GM12878 (cell line): ENCODE data around the gene ADGRV1. TPM values are rescaled to one million over a fixed set of nuclear protein-coding genes. Genes with fewer than 3 reads are reported as not detected.

Experiments
- ATAC-seq: fragments of 200-7000 bp; cut with Tn5 transposase; 3 replicates; pipeline ENCODE4 v1.9.1; 2020; ENCODE audit warnings: mild to moderate bottlenecking, moderate library complexity
- BruUV-seq: library from RNA; stranded (reverse); fragments of 400-500 nt; replicated peaks from 2 replicates; lab custom pipeline; 2021; lab: Mats Ljungman, UMichigan
- CTCF ChIA-PET: fragments of 300-600 bp; sonication (Branson Sonifier 250); formaldehyde crosslinking; extraction: SDS; loops from one replicate; lab custom pipeline; 2021; ENCODE audit warnings: inconsistent platforms; lab: Yijun Ruan, JAX
- POLR2A ChIA-PET: fragments of 350-600 bp; formaldehyde crosslinking; extraction: SDS; loops from one replicate; lab custom pipeline; 2021; ENCODE audit warnings: inconsistent platforms; lab: Charles Lee
- RAD21 ChIA-PET: fragments of 300-600 bp; sonication (Branson Sonifier 250); formaldehyde crosslinking; loops from one replicate; lab custom pipeline; 2023; ENCODE audit warnings: antibody characterized with exemption; ENCODE audit not compliant: unreplicated experiment; lab: Charles Lee
- SMC1A ChIA-PET: fragments of 300-600 bp; sonication (Branson Sonifier 250); formaldehyde crosslinking; loops from one replicate; lab custom pipeline; 2023; ENCODE audit not compliant: unreplicated experiment, uncharacterized antibody; lab: Charles Lee
- DNase-seq: peaks from one replicate; pipeline ENCODE4 v3.0.0-alpha.2; 2011; ENCODE audit warnings: low read depth, low spot score
- FAIRE-seq: peaks from 3 replicates; lab custom pipeline; 2011; peaks lifted over from hg19 to GRCh38; lab: Jason Lieb, UNC
- H2AFZ ChIP-seq: 2 replicates; pipeline ENCODE4 v1.6.0; 2011; ENCODE audit warnings: low read depth, low read length, control low read depth; ENCODE audit not compliant: control insufficient read depth
- H3K27ac ChIP-seq: 2 replicates; pipeline ENCODE4 v1.5.1; 2011; ENCODE audit warnings: control low read depth; ENCODE audit not compliant: control insufficient read depth, insufficient read depth
- H3K27me3 ChIP-seq, 2 experiments: replicated peaks in 1 of 2; 2 replicates each; pipeline versions ENCODE4 v1.6.0 to v1.6.1; 2011; ENCODE audit warnings: low read length in 1 of 2; ENCODE audit not compliant: control insufficient read depth in 2 of 2, insufficient read depth in 2 of 2
- H3K36me3 ChIP-seq, 2 experiments: 2 replicates each; pipeline ENCODE4 v1.5.1; 2011; ENCODE audit warnings: low read length in 1 of 2; ENCODE audit not compliant: control insufficient read depth in 2 of 2, insufficient read depth in 2 of 2
- H3K4me1 ChIP-seq: 2 replicates; pipeline ENCODE4 v1.6.1; 2011; ENCODE audit warnings: mild to moderate bottlenecking, low read length, moderate library complexity, mixed read lengths; ENCODE audit not compliant: control insufficient read depth, insufficient read depth
- H3K4me2 ChIP-seq: 2 replicates; pipeline ENCODE4 v1.6.0; 2011; ENCODE audit warnings: control low read depth; ENCODE audit not compliant: control insufficient read depth, insufficient read depth
- H3K4me3 ChIP-seq: fragments of 200-600 bp; sonication (generic); 2 replicates; pipeline ENCODE4 v1.5.1; 2016
- H3K79me2 ChIP-seq: 2 replicates; pipeline ENCODE4 v1.6.0; 2011; ENCODE audit warnings: low read length; ENCODE audit not compliant: control insufficient read depth, insufficient read depth
- H3K9ac ChIP-seq: 2 replicates; pipeline ENCODE4 v1.8.0; 2011; ENCODE audit warnings: low read length, control low read depth, mixed read lengths; ENCODE audit not compliant: control insufficient read depth, insufficient read depth
- H3K9me3 ChIP-seq: replicated peaks from 3 replicates; pipeline ENCODE4 v1.5.1; 2011; ENCODE audit warnings: mild to moderate bottlenecking, low read length; ENCODE audit not compliant: control insufficient read depth, insufficient read depth
- H4K20me1 ChIP-seq: 2 replicates; pipeline ENCODE4 v1.6.0; 2011; ENCODE audit not compliant: control insufficient read depth, insufficient read depth
- CUX1 ChIP-seq: IDR thresholded peaks from 2 replicates; pipeline ENCODE4 v1.6.1; 2012; ENCODE audit warnings: improper control_type of control experiment, low read depth, low read length; ENCODE audit not compliant: insufficient replicate concordance
- EED ChIP-seq: sonication (generic); IDR thresholded peaks from 2 replicates; pipeline ENCODE4 v1.6.1; 2016; ENCODE audit warnings: antibody characterized with exemption, low read depth
- EGR1 ChIP-seq, 2 experiments: IDR thresholded peaks; 1 replicate in 1 of 2; 2 replicates in 1 of 2; pipeline ENCODE4 v1.6.1; 2011 to 2012; ENCODE audit warnings: low read depth in 2 of 2, low read length in 2 of 2, borderline replicate concordance in 1 of 2, mild to moderate bottlenecking in 1 of 2, moderate library complexity in 1 of 2
- FOS ChIP-seq: IDR thresholded peaks from 3 replicates; pipeline ENCODE4 v1.6.1; 2011; ENCODE audit warnings: borderline replicate concordance; ENCODE audit not compliant: insufficient read length; ENCODE audit errors: extremely low read depth
- MEF2B ChIP-seq: fragments of 450-650 bp; IDR thresholded peaks from 2 replicates; pipeline ENCODE4 v1.6.1; 2018; ENCODE audit warnings: mild to moderate bottlenecking, moderate library complexity; ENCODE audit not compliant: partially characterized antibody, poor library complexity, severe bottlenecking
- MLLT1 ChIP-seq: fragments of 450-650 bp; IDR thresholded peaks from 2 replicates; pipeline ENCODE4 v1.6.1; 2016; ENCODE audit warnings: mild to moderate bottlenecking
- PML ChIP-seq: IDR thresholded peaks from 2 replicates; pipeline ENCODE4 v1.6.1; 2012; ENCODE audit warnings: low read length, inconsistent platforms
- PRDM15 ChIP-seq: fragments of 450-650 bp; formaldehyde crosslinking; IDR thresholded peaks from 2 replicates; pipeline ENCODE4 v1.4.0; 2020; ENCODE audit warnings: mild to moderate bottlenecking, moderate library complexity
- SMAD5 ChIP-seq: IDR thresholded peaks from 2 replicates; pipeline ENCODE4 v1.6.1; 2016; ENCODE audit warnings: antibody characterized with exemption, low read depth
- SREBF1 ChIP-seq: IDR thresholded peaks from 2 replicates; pipeline ENCODE4 v1.6.1; 2012; ENCODE audit warnings: mild to moderate bottlenecking, low read length
- SUPT20H ChIP-seq: IDR thresholded peaks from 2 replicates; pipeline ENCODE4 v1.6.1; 2011; ENCODE audit warnings: low read depth, mild to moderate bottlenecking, low read length, moderate library complexity, borderline replicate concordance; ENCODE audit not compliant: control insufficient read depth
- SUZ12 ChIP-seq: fragments of 200-600 bp; sonication (generic); IDR thresholded peaks from one replicate; pipeline ENCODE4 v1.6.1; 2018; ENCODE audit warnings: antibody characterized with exemption, mild to moderate bottlenecking; ENCODE audit not compliant: unreplicated experiment
- ZBED1 ChIP-seq: IDR thresholded peaks from 2 replicates; pipeline ENCODE4 v1.6.1; 2016; ENCODE audit warnings: borderline replicate concordance
- ZNF24 ChIP-seq: fragments of 450-650 bp; IDR thresholded peaks from 2 replicates; pipeline ENCODE4 v1.6.1; 2017; ENCODE audit warnings: antibody characterized with exemption, mild to moderate bottlenecking
- WGBS: methylation state at CpG from one replicate; pipeline ENCODE4 v1.1.6; 2016; ENCODE audit warnings: low lambda C conversion rate; ENCODE audit not compliant: insufficient replicate concordance, insufficient coverage; ENCODE audit errors: missing lambda C conversion rate; 5-methylcytosine and 5-hydroxymethylcytosine counted together
- in situ Hi-C: fragments of 300-500 bp; cut with MboI; formaldehyde crosslinking; loops from 9 replicates; pipeline ENCODE4 v1.14.3; 2018; ENCODE audit warnings: mixed read lengths
- intact Hi-C: fragments of 100-400 bp; cut with micrococcal nuclease; formaldehyde crosslinking; loops from one replicate; pipeline ENCODE4 v1.14.2; 2022; ENCODE audit not compliant: unreplicated experiment
- polyA plus RNA-seq, 11 experiments: library from polyadenylated mRNA; depleted of rRNA in 4 of 11; unstranded in 6 of 11; stranded (reverse) in 5 of 11; fragments of >200 nt; fragmentation: Nextera tagmentation in 4 of 11; fragmentation: Illumina TruSeq in 1 of 11; extraction: Ambion mirVana in 4 of 11; extraction: Trizol in 1 of 11; gene quantifications; 1 replicate in 1 of 11; 2 replicates in 10 of 11; pipeline versions ENCODE4 v1.2.1 to v1.2.3, GENCODE V29; 2011 to 2016; ENCODE audit warnings: inconsistent platforms in 2 of 11, missing spikeins in 2 of 11, low read depth in 1 of 11
- total RNA-seq, 4 experiments: library from RNA; depleted of rRNA in 3 of 4; stranded (reverse); fragments of >200 nt in 3 of 4; fragmentation: Illumina TruSeq in 1 of 4; extraction: Trizol in 1 of 4; gene quantifications; 2 replicates each; pipeline versions ENCODE4 v1.2.1 to v1.2.3, GENCODE V29; 2013 to 2021

The ADGRV1 gene
- total and polyA plus RNA-seq, 10 of the 15 experiments (the other 5 are each of a cell fraction or from before 2014, with no cell fraction given), result 0.04 to 8.1 (median 0.16) TPM; not detected in 1

- no peak overlapping the region for H3K4me2 ChIP-seq
- POLR2A ChIA-PET, result interaction anchor here (1.2 kb wide), 1 partner anchor 11 kb away, joined by 3 read pairs; no protein-coding TSS in a partner anchor
- H3K79me2 ChIP-seq, result no peaks in the 10 kb centered on the region
- ATAC-seq (peak; percentile 16; the same call in 2 of the 3 replicates), DNase-seq (no peak), FAIRE-seq (no peak)
- H3K27me3 ChIP-seq, result no peaks in the 10 kb centered on the region
- intact Hi-C loops, result loop anchor here (5.0 kb wide), 1 partner anchor 433 kb away; the partner anchor contains the start of gene ARRDC3
- no peak overlapping the region for H2AFZ ChIP-seq
- WGBS, result 48% methylated on average over 2 of the region's 2 CpGs
- RAD21 ChIA-PET, result interaction anchor here (0.6 kb wide), 1 partner anchor 8 kb away, joined by 3 read pairs; no protein-coding TSS in a partner anchor
- H3K27ac ChIP-seq, result no peak overlapping the region
- no peak overlapping the region for H3K9ac ChIP-seq
- SMC1A ChIA-PET, result no interaction called here
- H3K4me1 ChIP-seq, result no peaks in the 10 kb centered on the region
- CTCF ChIA-PET, result interaction anchor here (1.1 kb wide), 1 partner anchor 17 kb away, joined by 3 read pairs; no protein-coding TSS in a partner anchor
- no peaks in the 10 kb centered on the region for H3K9me3 ChIP-seq
- no peaks in the 10 kb centered on the region for H4K20me1 ChIP-seq
- BruUV-seq, result no TSS peak
- no peaks in the 10 kb centered on the region for H3K36me3 ChIP-seq
- H3K4me3 ChIP-seq, result no peak overlapping the region
- in situ Hi-C loops, result no loop called here
- no peak for TF ChIP-seq PRDM15
- no peak for TF ChIP-seq MEF2B
- TF ChIP-seq ZBED1, result no peak
- TF ChIP-seq CUX1, result no peak
- no peak for TF ChIP-seq PML
- TF ChIP-seq MLLT1, result no peak
- TF ChIP-seq ZNF24, result no peak
- no peak for TF ChIP-seq SUPT20H
- no peak for TF ChIP-seq SREBF1
- no peak for TF ChIP-seq FOS
- TF ChIP-seq SUZ12, result no peak
- no peak for TF ChIP-seq EGR1 (IDR thresholded peaks at IDR 0.05; ENCODE audit: borderline replicate concordance in 1 of 2, low read depth in 2 of 2, low read length in 2 of 2)
- TF ChIP-seq EED, result no peak
- TF ChIP-seq SMAD5, result no peak
Observed at GRCh38 chr5:90948969-90949368, 390.4 kb downstream of the ADGRV1 start.
